PC-9 (cell line): ENCODE measurements around the gene CTXND2. TPM values are rescaled to one million over a fixed set of nuclear protein-coding genes. Genes with fewer than 3 reads are reported as not detected.

Experiments used
- BruUV-seq: library from RNA; stranded (reverse); fragments of 400-500 nt; replicated peaks from 2 replicates; lab custom pipeline; 2021; lab: Mats Ljungman, UMichigan
- CTCF ChIA-PET: fragments of 300-600 bp; sonication (Branson Sonifier 250); formaldehyde crosslinking; loops from one replicate; lab custom pipeline; 2022; ENCODE audit warnings: antibody characterized with exemption; lab: Charles Lee
- POLR2A ChIA-PET: fragments of 300-600 bp; sonication (Branson Sonifier 250); formaldehyde crosslinking; loops from one replicate; lab custom pipeline; 2022; ENCODE audit warnings: antibody characterized with exemption; ENCODE audit not compliant: unreplicated experiment; lab: Charles Lee
- DNase-seq, 2 experiments: peaks; one replicate each; pipeline versions ENCODE4 v3.0.0 to v3.0.0-alpha.2; 2015 to 2022; ENCODE audit warnings: mixed read lengths in 1 of 2
- H2AFZ ChIP-seq: fragments of 200-600 bp; sonication (generic); 2 replicates; pipeline ENCODE4 v1.8.1; 2017; ENCODE audit warnings: antibody characterized with exemption
- H3F3A ChIP-seq: fragments of 200-600 bp; sonication (generic); 2 replicates; pipeline ENCODE4 v1.8.1; 2017; ENCODE audit warnings: antibody characterized with exemption, mild to moderate bottlenecking, low read depth; ENCODE audit not compliant: insufficient read depth
- H3K27ac ChIP-seq: fragments of 200-600 bp; sonication (generic); 2 replicates; pipeline ENCODE4 v1.6.1; 2016; ENCODE audit warnings: mixed run types
- H3K27me3 ChIP-seq: fragments of 200-600 bp; sonication (generic); 2 replicates; pipeline ENCODE4 v1.6.1; 2016; ENCODE audit warnings: low read depth, mixed run types; ENCODE audit not compliant: insufficient read depth
- H3K36me3 ChIP-seq: fragments of 200-600 bp; sonication (generic); 2 replicates; pipeline ENCODE4 v1.6.1; 2016; ENCODE audit warnings: low read depth, mixed run types
- H3K4me1 ChIP-seq: fragments of 200-600 bp; sonication (generic); replicated peaks from 2 replicates; pipeline ENCODE4 v1.6.1; 2016; ENCODE audit warnings: mixed run types; ENCODE audit not compliant: insufficient read depth
- H3K4me2 ChIP-seq: fragments of 200-600 bp; sonication (generic); 2 replicates; pipeline ENCODE4 v1.6.1; 2017; ENCODE audit warnings: mixed run types
- H3K4me3 ChIP-seq: fragments of 200-600 bp; sonication (generic); 2 replicates; pipeline ENCODE4 v1.6.1; 2016; ENCODE audit warnings: mixed run types
- H3K79me2 ChIP-seq: fragments of 200-600 bp; sonication (generic); 2 replicates; pipeline ENCODE4 v1.6.1; 2017; ENCODE audit warnings: low read depth, mixed run types
- H3K9me2 ChIP-seq: fragments of 200-600 bp; sonication (generic); 2 replicates; pipeline ENCODE4 v1.8.1; 2017; ENCODE audit warnings: mild to moderate bottlenecking; ENCODE audit not compliant: insufficient read depth
- H3K9me3 ChIP-seq: fragments of 200-600 bp; sonication (generic); 2 replicates; pipeline ENCODE4 v1.8.1; 2016; ENCODE audit warnings: low read depth; ENCODE audit not compliant: insufficient read depth
- H4K20me1 ChIP-seq: fragments of 200-600 bp; sonication (generic); 2 replicates; pipeline ENCODE4 v1.8.1; 2017; ENCODE audit not compliant: insufficient read depth
- EZH2 ChIP-seq: fragments of 200-600 bp; sonication (generic); IDR thresholded peaks from 2 replicates; pipeline ENCODE4 v1.8.0; 2017; ENCODE audit warnings: antibody characterized with exemption, low read depth
- intact Hi-C: fragments of 100-400 bp; cut with micrococcal nuclease; formaldehyde crosslinking; loops from one replicate; pipeline ENCODE4 v1.10.0; 2022; ENCODE audit not compliant: unreplicated experiment
- total RNA-seq: library from RNA; stranded (reverse); gene quantifications from 2 replicates; pipeline ENCODE4 v1.2.3, GENCODE V29; 2021
- TF ChIP-seq, protein P1 (sequence below): fragments of 200-600 bp; sonication (generic); conservative IDR thresholded peaks from 2 replicates; pipeline ENCODE4 v1.6.1; 2017; ENCODE audit warnings: mixed run types, antibody characterized with exemption, mild to moderate bottlenecking, moderate library complexity

CTXND2 gene
- total RNA-seq, 1 experiment from 2014 or later, result not detected

DNA sequence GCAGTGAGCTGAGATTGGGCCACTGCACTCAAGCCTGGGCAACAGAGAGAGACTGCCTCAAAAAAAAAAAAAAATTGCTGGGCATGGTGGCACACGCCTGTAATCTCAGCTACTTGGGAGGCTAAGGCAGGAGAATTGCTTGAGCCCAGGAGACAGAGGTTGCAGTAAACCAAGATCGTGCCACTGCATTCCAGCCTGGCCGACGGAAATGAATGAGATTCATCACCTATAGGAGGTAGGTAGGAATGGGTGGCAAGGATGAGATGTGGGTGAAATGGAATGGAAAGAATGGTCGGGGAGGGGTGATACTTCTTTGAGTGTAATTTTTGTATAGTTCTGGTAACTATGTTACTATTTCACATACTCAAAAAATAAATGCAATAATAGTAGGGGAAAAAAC is 15.4 kb downstream of the CTXND2 start:
- Histone ChIP-seq H3K4me3 (no peak overlapping the region), H3K9me2 (no peaks in the 10 kb centered on the region), H3K79me2 (no peaks in the 10 kb centered on the region), H3K9me3 (no peaks in the 10 kb centered on the region), H3K4me2 (no peak overlapping the region), H3K36me3 (no peaks in the 10 kb centered on the region), H3K27me3 (no peaks in the 10 kb centered on the region), H3K4me1 (peaks cover 10% of the 10 kb centered on the region), H4K20me1 (no peaks in the 10 kb centered on the region), H3F3A (0 out of 2 replicates have a peak, but pooled peaks cover 3% of the 10 kb centered on the region), H2AFZ (no peak overlapping the region), H3K27ac (no peak overlapping the region)
- intact Hi-C loops, result no loop called here
- ChIA-PET POLR2A (no interaction called here), CTCF (interaction anchor here (0.6 kb wide), 1 partner anchor 1088 kb away, joined by 3 read pairs; no protein-coding TSS in a partner anchor)
- no peak for TF ChIP-seq EZH2
- TF ChIP-seq, protein P1, sequence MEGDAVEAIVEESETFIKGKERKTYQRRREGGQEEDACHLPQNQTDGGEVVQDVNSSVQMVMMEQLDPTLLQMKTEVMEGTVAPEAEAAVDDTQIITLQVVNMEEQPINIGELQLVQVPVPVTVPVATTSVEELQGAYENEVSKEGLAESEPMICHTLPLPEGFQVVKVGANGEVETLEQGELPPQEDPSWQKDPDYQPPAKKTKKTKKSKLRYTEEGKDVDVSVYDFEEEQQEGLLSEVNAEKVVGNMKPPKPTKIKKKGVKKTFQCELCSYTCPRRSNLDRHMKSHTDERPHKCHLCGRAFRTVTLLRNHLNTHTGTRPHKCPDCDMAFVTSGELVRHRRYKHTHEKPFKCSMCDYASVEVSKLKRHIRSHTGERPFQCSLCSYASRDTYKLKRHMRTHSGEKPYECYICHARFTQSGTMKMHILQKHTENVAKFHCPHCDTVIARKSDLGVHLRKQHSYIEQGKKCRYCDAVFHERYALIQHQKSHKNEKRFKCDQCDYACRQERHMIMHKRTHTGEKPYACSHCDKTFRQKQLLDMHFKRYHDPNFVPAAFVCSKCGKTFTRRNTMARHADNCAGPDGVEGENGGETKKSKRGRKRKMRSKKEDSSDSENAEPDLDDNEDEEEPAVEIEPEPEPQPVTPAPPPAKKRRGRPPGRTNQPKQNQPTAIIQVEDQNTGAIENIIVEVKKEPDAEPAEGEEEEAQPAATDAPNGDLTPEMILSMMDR, result no peak
- no peak for DNase-seq
- no TSS peak for BruUV-seq

DNA sequence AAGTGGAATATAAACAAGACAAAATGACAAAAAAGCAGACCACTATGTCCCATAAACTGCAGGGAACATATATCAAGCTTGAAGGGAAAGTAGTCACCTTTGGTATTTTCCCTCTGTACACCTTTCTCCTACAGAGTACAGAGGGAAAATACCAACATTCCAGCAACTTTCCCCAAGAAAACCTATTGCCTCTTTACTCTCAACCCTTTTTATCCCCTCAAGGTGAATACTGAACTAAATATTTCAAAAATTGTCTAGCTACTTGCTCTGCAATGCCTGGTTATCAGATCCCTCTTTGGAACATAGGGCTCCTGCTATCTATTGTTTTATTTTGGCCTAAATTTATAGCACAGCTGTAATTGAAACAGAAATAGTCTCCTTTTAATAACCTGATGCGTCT is 15.8 kb downstream of the CTXND2 start:
- H3K36me3 ChIP-seq, result no peaks in the 10 kb centered on the region
- no peaks in the 10 kb centered on the region for H3K79me2 ChIP-seq
- no TSS peak for BruUV-seq
- no peak for DNase-seq
- no peak for TF ChIP-seq EZH2
- TF ChIP-seq, protein P1, result no peak
- no peak overlapping the region for H3K27ac ChIP-seq
- H3F3A ChIP-seq, result 0 out of 2 replicates have a peak, but pooled peaks cover 3% of the 10 kb centered on the region
- no peak overlapping the region for H3K4me3 ChIP-seq
- H3K4me1 ChIP-seq, result peaks cover 10% of the 10 kb centered on the region
- intact Hi-C loops, result no loop called here
- no peaks in the 10 kb centered on the region for H3K27me3 ChIP-seq
- H3K9me3 ChIP-seq, result no peaks in the 10 kb centered on the region
- CTCF ChIA-PET, result interaction anchor here (0.6 kb wide), 1 partner anchor 1087 kb away, joined by 3 read pairs; no protein-coding TSS in a partner anchor
- POLR2A ChIA-PET, result no interaction called here
- no peaks in the 10 kb centered on the region for H4K20me1 ChIP-seq
- H2AFZ ChIP-seq, result no peak overlapping the region
- H3K9me2 ChIP-seq, result no peaks in the 10 kb centered on the region
- no peak overlapping the region for H3K4me2 ChIP-seq

DNA sequence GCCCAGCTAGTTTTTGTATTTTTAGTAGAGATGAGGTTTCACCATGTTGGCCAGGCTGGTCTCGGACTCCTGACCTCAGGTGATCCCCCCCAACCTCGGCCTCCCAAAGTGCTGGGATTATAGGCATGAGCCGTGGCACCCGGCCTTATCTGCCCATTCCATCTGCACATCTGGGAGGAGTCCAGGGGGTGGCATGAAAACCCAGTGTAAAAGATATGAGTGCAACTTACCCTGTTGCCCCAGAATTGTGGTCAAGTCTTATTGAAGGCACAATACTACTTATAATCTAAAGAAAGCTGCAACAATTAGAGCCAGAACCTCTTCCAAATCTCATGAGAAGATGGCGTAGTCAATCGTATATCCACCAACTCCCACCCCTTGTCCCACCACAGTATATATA is 18.4 kb downstream of the CTXND2 start:
- POLR2A ChIA-PET, result no interaction called here
- no peak for DNase-seq
- H3K36me3 ChIP-seq, result no peaks in the 10 kb centered on the region
- 0 out of 2 replicates have a peak, but pooled peaks cover 3% of the 10 kb centered on the region for H3F3A ChIP-seq
- no peak overlapping the region for H3K27ac ChIP-seq
- H3K27me3 ChIP-seq, result no peaks in the 10 kb centered on the region
- intact Hi-C loops, result no loop called here
- no peaks in the 10 kb centered on the region for H3K9me3 ChIP-seq
- CTCF ChIA-PET, result interaction anchor here (0.7 kb wide), 1 partner anchor 326 kb away, joined by 35 read pairs; the partner anchor contains the start of gene MCL1
- no peak overlapping the region for H3K4me2 ChIP-seq
- peaks cover 10% of the 10 kb centered on the region for H3K4me1 ChIP-seq
- H4K20me1 ChIP-seq, result no peaks in the 10 kb centered on the region
- H3K79me2 ChIP-seq, result no peaks in the 10 kb centered on the region
- H3K4me3 ChIP-seq, result no peak overlapping the region
- BruUV-seq, result no TSS peak
- TF ChIP-seq, protein P1, result no peak
- TF ChIP-seq EZH2, result no peak
- H2AFZ ChIP-seq, result no peak overlapping the region
- no peaks in the 10 kb centered on the region for H3K9me2 ChIP-seq
